OCI-LY7 (cell line): ENCODE results near the gene ALDH1A2.

Source experiments
- EZH2phosphoT487 ChIP-seq: fragments of 200-600 bp; sonication (generic); IDR thresholded peaks from 2 replicates; pipeline ENCODE4 v1.6.1; 2018; ENCODE audit warnings: low read depth, borderline replicate concordance, mild to moderate bottlenecking, mixed run types, antibody characterized with exemption, low read length, moderate library complexity, mixed read lengths
- TF ChIP-seq, protein P1 (sequence below): fragments of 200-600 bp; sonication (generic); conservative IDR thresholded peaks from 2 replicates; pipeline ENCODE4 v1.5.1; 2014; ENCODE audit warnings: mild to moderate bottlenecking, antibody characterized with exemption, low read length, moderate library complexity, mixed read lengths

DNA sequence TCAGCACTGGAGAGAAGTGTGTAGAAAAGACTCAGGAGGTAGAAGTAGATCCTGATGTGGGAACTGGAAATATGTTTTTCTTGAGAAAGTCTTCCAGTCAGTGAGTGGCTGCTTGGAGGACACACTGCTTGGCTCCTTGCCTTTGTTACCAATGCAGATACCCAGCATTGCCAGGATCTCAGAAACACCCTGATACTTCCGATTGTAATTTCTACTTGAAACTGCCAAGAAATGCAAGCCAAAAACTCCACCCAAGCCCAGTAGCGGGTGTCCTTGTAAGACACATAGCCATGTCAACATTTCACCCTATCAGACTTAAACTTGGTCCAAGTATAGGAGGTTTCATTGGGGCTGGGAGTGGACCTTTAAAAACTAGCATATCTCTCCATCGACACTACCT lies 141.8 kb downstream of the ALDH1A2 start:
- TF ChIP-seq EZH2phosphoT487: no peak
- TF ChIP-seq, protein P1, sequence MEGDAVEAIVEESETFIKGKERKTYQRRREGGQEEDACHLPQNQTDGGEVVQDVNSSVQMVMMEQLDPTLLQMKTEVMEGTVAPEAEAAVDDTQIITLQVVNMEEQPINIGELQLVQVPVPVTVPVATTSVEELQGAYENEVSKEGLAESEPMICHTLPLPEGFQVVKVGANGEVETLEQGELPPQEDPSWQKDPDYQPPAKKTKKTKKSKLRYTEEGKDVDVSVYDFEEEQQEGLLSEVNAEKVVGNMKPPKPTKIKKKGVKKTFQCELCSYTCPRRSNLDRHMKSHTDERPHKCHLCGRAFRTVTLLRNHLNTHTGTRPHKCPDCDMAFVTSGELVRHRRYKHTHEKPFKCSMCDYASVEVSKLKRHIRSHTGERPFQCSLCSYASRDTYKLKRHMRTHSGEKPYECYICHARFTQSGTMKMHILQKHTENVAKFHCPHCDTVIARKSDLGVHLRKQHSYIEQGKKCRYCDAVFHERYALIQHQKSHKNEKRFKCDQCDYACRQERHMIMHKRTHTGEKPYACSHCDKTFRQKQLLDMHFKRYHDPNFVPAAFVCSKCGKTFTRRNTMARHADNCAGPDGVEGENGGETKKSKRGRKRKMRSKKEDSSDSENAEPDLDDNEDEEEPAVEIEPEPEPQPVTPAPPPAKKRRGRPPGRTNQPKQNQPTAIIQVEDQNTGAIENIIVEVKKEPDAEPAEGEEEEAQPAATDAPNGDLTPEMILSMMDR: no peak
